ENCODE data around the gene ADCY3. TPM values are rescaled to one million over a fixed set of nuclear protein-coding genes. Genes with fewer than 3 reads are reported as not detected.

ADCY3 gene
- total and polyA plus RNA-seq, 2 experiments from 2014 or later: 9.1 to 47.4 TPM

DNA sequence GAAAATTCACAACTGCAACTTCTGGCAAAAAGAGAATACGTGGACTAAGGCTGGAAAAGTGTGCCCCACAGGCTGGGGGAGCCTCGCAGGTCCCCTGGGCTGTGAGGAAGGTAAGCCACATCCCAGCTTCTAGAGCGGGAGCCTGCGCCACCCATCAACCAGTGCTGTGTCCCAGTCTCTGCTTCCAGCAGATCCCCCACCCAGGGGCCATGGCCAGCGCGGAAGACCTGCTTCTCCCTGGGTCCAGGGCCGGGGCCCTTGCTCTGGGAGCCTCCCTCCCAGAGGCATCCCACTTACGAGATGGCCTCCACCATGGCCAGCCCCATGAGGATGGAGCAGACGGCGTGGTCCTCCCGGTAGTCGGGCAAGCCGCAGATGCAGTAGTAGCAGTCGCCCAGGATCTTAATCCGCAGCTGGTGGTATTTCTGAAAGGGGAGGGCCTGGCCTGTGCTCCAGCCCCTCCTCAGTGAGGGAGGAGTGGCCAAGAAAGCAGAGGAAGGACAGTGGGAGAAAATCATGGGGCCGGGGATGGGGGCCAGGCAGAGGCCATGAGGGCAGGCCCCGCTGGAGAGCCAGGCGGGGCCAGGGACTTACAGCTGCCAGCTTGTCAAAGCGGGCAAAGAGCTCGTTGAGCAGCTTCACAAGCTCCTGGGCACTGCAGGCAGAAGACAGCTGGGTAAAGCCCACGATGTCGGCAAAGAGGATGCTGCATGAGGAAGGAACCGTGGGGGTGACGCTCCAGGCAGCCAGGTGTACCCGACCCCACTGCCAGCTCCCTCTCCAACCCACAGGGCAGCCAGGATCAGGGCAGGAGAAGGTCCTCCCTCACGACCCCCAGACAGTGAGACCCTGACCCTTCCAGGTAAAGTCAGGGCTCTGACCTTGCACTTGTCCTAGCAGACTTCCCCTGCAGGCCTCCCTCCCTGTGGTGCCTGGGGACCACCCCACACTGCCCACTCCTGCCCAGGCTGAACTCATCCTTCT lies 78.8 kb downstream of the ADCY3 start:
- Histone ChIP-seq H3K9me3 (ENCODE audit: low read depth) (no peaks in the 10 kb centered on the region), H3K27ac (no peak overlapping the region), H3K9ac (no peak overlapping the region), H3K79me2 (ENCODE audit: insufficient read depth) (no peaks in the 10 kb centered on the region), H4K20me1 (ENCODE audit: insufficient read depth) (no peaks in the 10 kb centered on the region), H3K27me3 (replicated peaks; ENCODE audit: insufficient read depth) (no peaks in the 10 kb centered on the region), H2AFZ (no peak overlapping the region), H3K4me1 (ENCODE audit: insufficient read depth) (no peaks in the 10 kb centered on the region), H3K4me3 (no peak overlapping the region), H3K36me3 (ENCODE audit: low read depth) (no peaks in the 10 kb centered on the region; the same call in 1 of the 2 replicates), H3F3A (ENCODE audit: insufficient read depth) (no peaks in the 10 kb centered on the region), H3K4me2 (ENCODE audit: unreplicated experiment) (no peak overlapping the region), H3K9me2 (ENCODE audit: insufficient read depth) (no peaks in the 10 kb centered on the region)
- 91 to 94% methylated on average over 25 to 26 of the region's 26 CpGs for WGBS, 2 experiments (ENCODE audit: low coverage in 1 of 2, low lambda C conversion rate in 2 of 2, missing lambda C conversion rate in 2 of 2)
- no peak for TF ChIP-seq EZH2 (IDR thresholded peaks at IDR 0.05; ENCODE audit: insufficient read depth, poor library complexity, severe bottlenecking)
- no peak for TF ChIP-seq EZH2phosphoT487 (IDR thresholded peaks at IDR 0.05; ENCODE audit: insufficient read depth, low read depth)
- DNase-seq: no peak
- in situ Hi-C loops (cut with MboI): loop anchor here (25.0 kb wide), 1 partner anchor 296 kb away; no protein-coding TSS in a partner anchor

DNA sequence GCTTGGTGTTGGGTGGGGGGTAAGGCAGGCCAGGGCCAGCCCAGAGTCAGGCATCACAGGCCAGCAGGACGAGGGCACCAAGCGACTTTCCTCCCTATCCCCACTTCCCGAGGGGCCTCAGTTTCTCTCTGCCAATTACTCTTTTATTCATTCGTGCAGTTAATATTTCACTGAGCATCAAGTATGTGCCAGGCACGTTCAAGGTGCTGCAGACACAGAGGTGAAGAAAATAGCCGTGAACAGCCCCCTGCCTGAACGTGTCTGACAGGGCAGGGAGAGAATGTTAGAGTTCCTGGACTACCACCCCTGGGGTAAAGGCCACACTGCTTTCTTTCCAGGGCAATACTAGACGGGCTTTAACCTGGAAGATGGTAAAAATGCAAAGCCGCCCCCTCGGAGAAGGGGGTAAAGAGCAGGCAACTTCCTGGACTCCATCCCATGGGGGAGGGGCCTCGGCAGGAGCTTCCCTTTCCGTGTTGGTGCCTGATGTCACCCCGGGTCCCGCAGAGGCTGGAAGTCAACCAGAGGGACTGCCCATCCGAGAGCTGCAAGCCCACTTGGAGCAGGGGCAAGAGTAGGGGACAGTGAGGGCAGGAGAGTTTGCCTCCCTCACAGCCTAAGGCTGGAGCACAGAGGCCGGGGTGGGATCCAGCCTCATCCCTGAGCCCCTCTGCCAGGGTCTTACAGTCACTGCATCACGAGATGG lies 79.7 kb downstream of the ADCY3 start:
- H3F3A ChIP-seq (ENCODE audit: insufficient read depth): no peaks in the 10 kb centered on the region
- WGBS, 2 experiments (ENCODE audit: low coverage in 1 of 2, low lambda C conversion rate in 2 of 2, missing lambda C conversion rate in 2 of 2): 77 to 78% methylated on average over 16 to 17 of the region's 17 CpGs
- no peak for DNase-seq
- no peaks in the 10 kb centered on the region; the same call in 1 of the 2 replicates for H3K36me3 ChIP-seq (ENCODE audit: low read depth)
- in situ Hi-C loops (cut with MboI): loop anchor here (25.0 kb wide), 1 partner anchor 297 kb away; no protein-coding TSS in a partner anchor
- H3K9me2 ChIP-seq (ENCODE audit: insufficient read depth): no peaks in the 10 kb centered on the region
- H3K79me2 ChIP-seq (ENCODE audit: insufficient read depth): no peaks in the 10 kb centered on the region
- H3K27ac ChIP-seq: no peak overlapping the region
- TF ChIP-seq EZH2 (IDR thresholded peaks at IDR 0.05; ENCODE audit: insufficient read depth, poor library complexity, severe bottlenecking) (no peak), EZH2phosphoT487 (IDR thresholded peaks at IDR 0.05; ENCODE audit: insufficient read depth, low read depth) (no peak)
- no peak overlapping the region for H3K4me2 ChIP-seq (ENCODE audit: unreplicated experiment)
- no peaks in the 10 kb centered on the region for H3K27me3 ChIP-seq (replicated peaks; ENCODE audit: insufficient read depth)
- H3K4me3 ChIP-seq: no peak overlapping the region
- H2AFZ ChIP-seq: no peak overlapping the region
- H3K9ac ChIP-seq: no peak overlapping the region
- H4K20me1 ChIP-seq (ENCODE audit: insufficient read depth): no peaks in the 10 kb centered on the region
- H3K9me3 ChIP-seq (ENCODE audit: low read depth): no peaks in the 10 kb centered on the region
- 0 out of 2 replicates have a peak, but pooled peaks cover 5% of the 10 kb centered on the region for H3K4me1 ChIP-seq (ENCODE audit: insufficient read depth)

DNA sequence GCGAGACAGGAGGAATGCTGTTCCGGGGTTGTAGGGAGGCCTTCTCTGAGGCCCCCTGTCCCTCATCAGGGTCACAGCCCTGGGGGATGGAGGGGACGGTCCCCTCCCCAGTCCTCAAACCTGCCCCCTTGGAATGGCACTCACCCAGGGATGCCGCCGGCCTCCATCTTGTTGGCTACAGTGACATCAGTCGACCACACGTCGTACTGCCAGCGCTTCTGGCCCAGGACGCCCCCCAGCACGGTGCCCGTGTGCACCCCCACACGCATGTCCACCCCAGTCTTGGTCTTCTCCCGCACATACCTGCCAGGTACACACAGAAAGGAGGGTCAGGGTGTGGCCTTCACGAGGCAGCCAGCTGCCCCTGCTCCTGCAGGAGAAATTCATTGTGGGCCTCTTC lies 80.3 kb downstream of the ADCY3 start:
- no peaks in the 10 kb centered on the region for H3K9me2 ChIP-seq (ENCODE audit: insufficient read depth)
- no peaks in the 10 kb centered on the region for H3F3A ChIP-seq (ENCODE audit: insufficient read depth)
- no peak for DNase-seq
- H3K4me1 ChIP-seq (ENCODE audit: insufficient read depth): 0 out of 2 replicates have a peak, but pooled peaks cover 7% of the 10 kb centered on the region
- H3K4me3 ChIP-seq: no peak overlapping the region
- TF ChIP-seq EZH2phosphoT487 (IDR thresholded peaks at IDR 0.05; ENCODE audit: insufficient read depth, low read depth) (no peak), EZH2 (IDR thresholded peaks at IDR 0.05; ENCODE audit: insufficient read depth, poor library complexity, severe bottlenecking) (no peak)
- H3K4me2 ChIP-seq (ENCODE audit: unreplicated experiment): no peak overlapping the region
- H3K27ac ChIP-seq: no peak overlapping the region
- H3K9ac ChIP-seq: no peak overlapping the region
- no peaks in the 10 kb centered on the region for H3K79me2 ChIP-seq (ENCODE audit: insufficient read depth)
- no peaks in the 10 kb centered on the region for H3K27me3 ChIP-seq (replicated peaks; ENCODE audit: insufficient read depth)
- no peaks in the 10 kb centered on the region; the same call in 1 of the 2 replicates for H3K36me3 ChIP-seq (ENCODE audit: low read depth)
- H3K9me3 ChIP-seq (ENCODE audit: low read depth): no peaks in the 10 kb centered on the region
- WGBS, 2 experiments (ENCODE audit: low coverage in 1 of 2, low lambda C conversion rate in 2 of 2, missing lambda C conversion rate in 2 of 2): 86 to 88% methylated on average over 9 to 15 of the region's 15 CpGs
- no peak overlapping the region for H2AFZ ChIP-seq
- no peaks in the 10 kb centered on the region for H4K20me1 ChIP-seq (ENCODE audit: insufficient read depth)
- in situ Hi-C loops (cut with MboI): loop anchor here (25.0 kb wide), 1 partner anchor 298 kb away; no protein-coding TSS in a partner anchor

DNA sequence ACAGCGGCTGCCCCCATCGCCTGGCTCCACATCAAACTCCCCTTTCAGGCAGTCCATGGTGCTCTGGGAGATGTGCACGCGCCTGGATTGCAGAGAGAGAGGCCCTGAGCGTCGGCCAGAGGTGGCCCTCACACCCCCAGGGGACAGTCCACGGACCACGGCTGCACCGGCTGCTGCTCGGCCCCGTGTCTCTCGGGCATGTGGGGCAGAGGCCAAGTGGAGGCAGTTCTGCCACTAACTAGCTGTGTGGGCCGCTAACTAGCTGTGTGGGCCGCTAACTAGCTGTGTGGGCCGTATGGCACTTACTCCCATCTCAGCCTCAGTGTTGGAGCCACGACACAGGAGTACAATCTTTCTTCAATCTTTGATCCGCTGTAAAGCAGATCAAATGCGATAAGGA lies 81.5 kb downstream of the ADCY3 start:
- Histone ChIP-seq H4K20me1 (ENCODE audit: insufficient read depth) (no peaks in the 10 kb centered on the region), H3K4me2 (ENCODE audit: unreplicated experiment) (no peak overlapping the region), H2AFZ (no peak overlapping the region), H3K4me1 (ENCODE audit: insufficient read depth) (0 out of 2 replicates have a peak, but pooled peaks cover 7% of the 10 kb centered on the region), H3F3A (ENCODE audit: insufficient read depth) (no peaks in the 10 kb centered on the region), H3K9me3 (ENCODE audit: low read depth) (no peaks in the 10 kb centered on the region), H3K9me2 (ENCODE audit: insufficient read depth) (no peaks in the 10 kb centered on the region), H3K27me3 (replicated peaks; ENCODE audit: insufficient read depth) (no peaks in the 10 kb centered on the region), H3K9ac (no peak overlapping the region), H3K4me3 (no peak overlapping the region), H3K36me3 (ENCODE audit: low read depth) (no peaks in the 10 kb centered on the region; the same call in 1 of the 2 replicates), H3K27ac (no peak overlapping the region), H3K79me2 (ENCODE audit: insufficient read depth) (no peaks in the 10 kb centered on the region)
- no peak for DNase-seq
- in situ Hi-C loops (cut with MboI): loop anchor here (25.0 kb wide), 1 partner anchor 299 kb away; no protein-coding TSS in a partner anchor
- 95 to 99% methylated on average over 18 of the region's 18 CpGs for WGBS, 2 experiments (ENCODE audit: low coverage in 1 of 2, low lambda C conversion rate in 2 of 2, missing lambda C conversion rate in 2 of 2)
- TF ChIP-seq EZH2phosphoT487 (IDR thresholded peaks at IDR 0.05; ENCODE audit: insufficient read depth, low read depth) (no peak), EZH2 (IDR thresholded peaks at IDR 0.05; ENCODE audit: insufficient read depth, poor library complexity, severe bottlenecking) (no peak)

All from GM23248 (cell line).